Measurements from ENCODE around the gene NEO1. TPM values are rescaled to one million over a fixed set of nuclear protein-coding genes. Genes with fewer than 3 reads are reported as not detected.
A peak's percentile ranks its signal among the peaks of the same experiment; 100 is the strongest.

Gene NEO1
- total RNA-seq, 1 experiment from 2014 or later, result 41.8 TPM

DNA sequence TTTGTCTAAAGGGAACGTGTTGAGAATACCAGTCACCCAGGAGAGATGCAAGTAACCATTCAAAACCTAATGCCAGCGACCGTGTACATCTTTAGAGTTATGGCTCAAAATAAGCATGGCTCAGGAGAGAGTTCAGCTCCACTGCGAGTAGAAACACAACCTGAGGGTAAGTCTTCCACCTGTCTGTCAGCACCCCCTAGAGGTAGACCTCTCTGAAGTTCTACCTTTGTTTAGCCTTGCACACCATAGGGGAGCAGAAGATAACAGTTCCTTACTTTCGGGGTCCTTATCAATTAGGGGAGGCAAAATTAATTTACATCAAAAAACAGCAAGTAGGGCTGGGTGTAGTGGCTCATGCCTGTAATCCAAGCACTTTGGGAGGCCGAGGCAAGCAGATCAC lies 192.1 kb downstream of the NEO1 start:
- Histone ChIP-seq H4K20me1 (ENCODE audit: control insufficient read depth, insufficient read depth, insufficient read length) (no peaks in the 10 kb centered on the region), H3K9ac (ENCODE audit: extremely low read depth, insufficient read length, low read length) (no peak overlapping the region), H3K56ac (ENCODE audit: insufficient read length, low read depth, low read length) (no peak overlapping the region), H3K9me3 (ENCODE audit: control insufficient read depth, low read depth, low read length) (no peaks in the 10 kb centered on the region), H3T11ph (ENCODE audit: low read length) (no peak overlapping the region), H3K4ac (ENCODE audit: low read depth, low read length) (no peak overlapping the region), H3K23ac (ENCODE audit: insufficient read length, low read depth, low read length) (no peak overlapping the region), H2BK120ac (ENCODE audit: low read depth, low read length, poor library complexity, severe bottlenecking) (no peak overlapping the region), H3K27ac (ENCODE audit: insufficient read length, low read depth, low read length) (no peak overlapping the region), H3K79me2 (ENCODE audit: insufficient read depth, low read length) (no peaks in the 10 kb centered on the region), H3K4me2 (ENCODE audit: insufficient read depth, insufficient read length, low read length) (no peak overlapping the region), H3K18ac (ENCODE audit: insufficient read length, low read depth, low read length) (no peak overlapping the region), H2AFZ (ENCODE audit: low read length) (no peak overlapping the region), H3K14ac (ENCODE audit: insufficient read depth, low read length) (no peak overlapping the region), H2AK5ac (ENCODE audit: insufficient read length, low read length) (no peak overlapping the region), H3K23me2 (ENCODE audit: insufficient read length, low read depth, low read length, poor library complexity, severe bottlenecking) (no peaks in the 10 kb centered on the region), H3K27me3 (ENCODE audit: insufficient read depth, low read length) (no peaks in the 10 kb centered on the region), H4K91ac (ENCODE audit: insufficient read length, low read depth, low read length) (no peak overlapping the region), H2BK20ac (ENCODE audit: low read depth, low read length, poor library complexity, severe bottlenecking) (no peak overlapping the region), H3K79me1 (ENCODE audit: insufficient read depth, low read depth, low read length, poor library complexity, severe bottlenecking) (no peaks in the 10 kb centered on the region), H4K5ac (ENCODE audit: insufficient read length, low read depth, low read length) (no peak overlapping the region), H2BK15ac (ENCODE audit: low read depth, low read length) (no peak overlapping the region), H4K8ac (replicated peaks; ENCODE audit: insufficient read length, low read depth, low read length) (no peak overlapping the region), H3K4me1 (ENCODE audit: insufficient read depth, low read length) (no peaks in the 10 kb centered on the region), H2BK12ac (ENCODE audit: insufficient read length, low read depth, low read length) (no peak overlapping the region), H2BK5ac (ENCODE audit: insufficient read length, low read length) (no peak overlapping the region)
- Mint-ChIP-seq H3K27ac (no peak overlapping the region), H3K27me3 (ENCODE audit: low read depth) (no peaks in the 10 kb centered on the region), H3K4me3 (no peak overlapping the region), H3K4me1 (no peaks in the 10 kb centered on the region), H3K36me3 (ENCODE audit: insufficient read depth in 1 of 3, low read depth in 3 of 3) (peaks cover 0 to 15% (median 13%) of the 10 kb centered on the region in 3 experiments; a peak in 5 of 7 replicates), H3K9me3 (no peaks in the 10 kb centered on the region)
- no CpG with 5 or more reads among the region's 6 CpGs for WGBS (ENCODE audit: extremely low coverage, insufficient read length, low lambda C conversion rate)
- DNase-seq, result peak; percentile 37
- TF ChIP-seq, protein P1, sequence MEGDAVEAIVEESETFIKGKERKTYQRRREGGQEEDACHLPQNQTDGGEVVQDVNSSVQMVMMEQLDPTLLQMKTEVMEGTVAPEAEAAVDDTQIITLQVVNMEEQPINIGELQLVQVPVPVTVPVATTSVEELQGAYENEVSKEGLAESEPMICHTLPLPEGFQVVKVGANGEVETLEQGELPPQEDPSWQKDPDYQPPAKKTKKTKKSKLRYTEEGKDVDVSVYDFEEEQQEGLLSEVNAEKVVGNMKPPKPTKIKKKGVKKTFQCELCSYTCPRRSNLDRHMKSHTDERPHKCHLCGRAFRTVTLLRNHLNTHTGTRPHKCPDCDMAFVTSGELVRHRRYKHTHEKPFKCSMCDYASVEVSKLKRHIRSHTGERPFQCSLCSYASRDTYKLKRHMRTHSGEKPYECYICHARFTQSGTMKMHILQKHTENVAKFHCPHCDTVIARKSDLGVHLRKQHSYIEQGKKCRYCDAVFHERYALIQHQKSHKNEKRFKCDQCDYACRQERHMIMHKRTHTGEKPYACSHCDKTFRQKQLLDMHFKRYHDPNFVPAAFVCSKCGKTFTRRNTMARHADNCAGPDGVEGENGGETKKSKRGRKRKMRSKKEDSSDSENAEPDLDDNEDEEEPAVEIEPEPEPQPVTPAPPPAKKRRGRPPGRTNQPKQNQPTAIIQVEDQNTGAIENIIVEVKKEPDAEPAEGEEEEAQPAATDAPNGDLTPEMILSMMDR (conservative IDR thresholded peaks at IDR 0.05), result peak; percentile 69

Data from H9 (cell line).